NOMO-1 (cell line): ENCODE results near the gene PTPRN2.
"Not testable (repeated sequence)": the region's sequence is repeated elsewhere in the genome, so short reads cannot be mapped to it uniquely, and the experiment has no call there.

Source experiments
- DNase-seq, 2 experiments: peaks; one replicate each; lab custom pipeline; 2025; ENCODE audit not compliant: unreplicated experiment in 2 of 2; lab: John Stamatoyannopoulos, UW

PTPRN2 gene

DNA sequence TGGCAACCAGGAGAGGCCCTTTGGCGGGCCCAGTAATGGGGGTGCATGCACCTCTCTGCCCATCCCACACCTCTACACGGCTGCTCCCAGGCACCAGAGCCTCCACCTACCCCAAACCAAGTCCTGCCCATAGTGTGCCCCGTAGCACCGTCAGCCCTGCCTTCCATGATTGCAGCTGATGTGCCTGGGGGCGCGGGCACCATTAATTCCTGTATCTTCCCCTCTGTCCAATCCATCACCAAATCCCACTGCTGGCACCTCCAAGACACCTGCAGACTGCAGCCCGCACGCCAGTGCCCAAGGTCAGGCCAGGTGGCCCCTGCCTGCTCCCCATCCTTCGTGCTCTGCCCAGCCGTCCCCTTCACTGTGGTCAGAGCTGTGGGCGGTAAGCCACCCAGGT, 533.0 kb downstream of the PTPRN2 start:
- no peak for DNase-seq

DNA sequence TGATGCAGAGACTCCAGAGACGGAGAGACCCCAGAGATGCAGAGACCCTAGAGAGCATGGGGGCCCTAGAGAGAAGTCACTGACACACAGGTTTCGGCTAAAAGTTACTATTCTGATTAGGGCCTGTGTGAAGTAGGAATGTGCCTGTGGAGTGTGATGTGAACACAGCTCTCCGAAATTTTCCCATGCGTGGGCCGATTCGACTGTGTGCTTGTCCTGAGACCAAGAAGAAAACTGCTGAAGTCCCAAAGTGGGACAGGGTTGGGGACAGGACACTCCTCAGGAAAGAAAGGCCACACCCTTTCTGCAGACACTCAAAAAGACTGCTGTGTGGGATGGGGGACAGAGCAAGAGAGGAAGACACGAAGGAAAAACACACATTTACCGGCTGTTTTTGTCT, 533.5 kb downstream of the PTPRN2 start:
- no peak for DNase-seq

DNA sequence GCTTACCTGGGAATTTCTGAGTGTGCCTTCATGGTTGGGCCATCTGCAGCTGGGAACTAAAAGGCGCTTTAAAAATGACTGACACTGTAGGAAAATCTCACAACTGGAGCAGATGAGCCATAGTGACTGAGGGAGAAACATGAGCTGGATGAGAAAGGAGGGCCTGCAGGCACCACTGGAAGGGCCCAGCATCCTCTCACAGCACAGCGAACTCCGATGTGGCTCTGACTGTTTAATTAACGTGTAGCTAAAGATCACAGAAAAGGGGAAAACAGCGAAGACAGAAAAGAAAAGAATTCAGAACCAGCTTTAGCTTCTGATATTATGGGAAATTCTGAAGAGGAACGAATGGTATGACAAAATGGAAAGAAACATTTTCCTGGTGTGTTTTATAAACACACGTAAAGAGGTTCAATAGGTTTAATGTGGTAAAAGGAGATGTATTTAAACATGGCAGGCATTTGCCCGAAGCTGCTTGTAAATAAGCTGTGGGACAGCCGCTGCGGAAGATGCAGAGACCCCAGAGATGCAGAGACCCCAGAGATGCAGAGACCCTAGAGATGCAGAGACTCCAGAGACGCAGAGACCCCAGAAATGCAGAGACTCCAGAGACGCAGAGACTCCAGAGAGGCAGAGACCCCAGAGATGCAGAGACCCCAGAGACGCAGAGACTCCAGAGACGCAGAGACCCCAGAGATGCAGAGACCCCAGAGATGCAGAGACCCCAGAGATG, 534.3 kb downstream of the PTPRN2 start:
- no peak for DNase-seq

DNA sequence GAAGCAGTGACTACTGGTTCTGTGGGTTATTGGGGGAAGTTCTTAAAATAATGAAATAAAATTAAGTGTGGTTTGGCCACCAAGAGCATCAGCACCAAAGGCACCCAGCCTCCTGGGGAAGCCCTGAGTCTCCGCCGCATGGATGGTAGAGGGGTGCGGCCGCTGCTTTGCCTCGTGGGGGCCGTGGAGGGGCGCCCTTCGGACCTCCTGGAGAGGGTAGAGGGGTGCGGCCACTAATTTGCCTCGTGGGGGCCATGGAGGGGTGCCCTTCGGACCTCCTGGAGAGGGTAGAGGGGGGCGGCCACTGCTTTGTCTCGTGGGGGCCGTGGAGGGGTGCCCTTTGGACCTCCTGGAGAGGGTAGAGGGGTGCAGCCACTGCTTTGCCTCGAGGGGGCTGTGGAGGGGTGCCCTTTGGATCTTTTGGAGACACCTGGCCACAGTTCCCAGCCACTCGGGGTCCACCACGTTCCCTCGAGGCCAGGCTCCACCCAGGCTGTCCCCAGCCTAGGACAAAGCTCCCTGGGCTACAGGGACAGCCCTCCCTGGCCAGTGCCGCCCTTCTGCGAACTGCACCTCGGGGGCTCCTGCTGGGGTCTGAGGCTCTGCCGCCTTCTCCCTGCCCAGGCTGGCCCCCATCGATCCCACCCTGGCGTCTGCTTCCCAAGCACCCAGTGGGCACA, 535.1 kb downstream of the PTPRN2 start:
- DNase-seq = no peak

DNA sequence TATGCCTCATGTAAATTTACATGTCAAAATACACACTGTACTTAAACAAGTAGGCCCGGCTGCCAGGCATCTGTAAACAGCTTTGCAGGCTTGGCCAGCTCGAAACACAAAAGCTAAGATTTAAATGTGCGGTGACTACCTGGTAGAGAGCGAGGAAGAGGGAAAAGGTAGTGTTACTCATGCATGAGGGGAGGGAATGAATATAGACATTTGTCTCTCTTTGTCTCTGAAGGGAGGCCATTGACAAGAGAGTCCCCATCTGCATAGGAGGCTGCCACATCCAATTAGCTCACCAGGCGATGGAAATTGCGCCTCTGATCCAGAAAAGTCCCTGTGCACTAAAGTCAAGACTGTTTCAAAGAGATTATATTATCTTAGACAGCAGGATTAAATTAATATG, 535.8 kb downstream of the PTPRN2 start:
- no peak for DNase-seq

DNA sequence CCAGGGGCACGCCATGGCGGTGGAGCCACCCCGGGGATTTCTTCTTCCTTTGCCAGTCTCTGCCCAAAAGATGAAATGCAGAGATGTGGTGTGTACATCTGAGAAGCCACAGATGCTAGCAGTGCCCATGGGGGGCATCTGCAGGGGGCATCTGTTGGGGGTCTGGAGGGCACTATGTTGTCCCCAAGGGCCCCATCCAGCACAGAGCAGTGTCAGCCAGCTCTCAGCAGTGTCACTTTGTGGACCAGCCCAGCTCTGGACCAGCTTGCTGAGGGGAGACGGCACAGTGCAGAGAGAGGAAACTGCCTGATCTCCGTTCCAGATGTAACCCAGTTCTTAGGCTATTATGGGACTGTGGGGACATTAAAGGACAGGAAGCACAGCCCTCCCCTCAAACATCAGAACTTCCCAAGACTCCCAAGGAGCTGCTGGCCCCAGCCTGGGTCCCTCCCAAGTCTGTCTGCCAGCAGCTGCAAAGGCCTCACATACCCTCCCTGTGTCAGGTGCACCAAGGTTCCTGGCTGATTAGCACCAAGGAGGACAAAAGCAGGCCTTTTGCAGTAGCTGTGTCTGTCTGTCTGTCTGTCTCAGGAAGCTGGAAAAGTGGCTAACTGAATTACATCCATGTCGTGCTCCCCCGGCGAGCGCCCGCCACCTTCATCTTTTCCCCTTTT, 536.5 kb downstream of the PTPRN2 start:
- no peak for DNase-seq

DNA sequence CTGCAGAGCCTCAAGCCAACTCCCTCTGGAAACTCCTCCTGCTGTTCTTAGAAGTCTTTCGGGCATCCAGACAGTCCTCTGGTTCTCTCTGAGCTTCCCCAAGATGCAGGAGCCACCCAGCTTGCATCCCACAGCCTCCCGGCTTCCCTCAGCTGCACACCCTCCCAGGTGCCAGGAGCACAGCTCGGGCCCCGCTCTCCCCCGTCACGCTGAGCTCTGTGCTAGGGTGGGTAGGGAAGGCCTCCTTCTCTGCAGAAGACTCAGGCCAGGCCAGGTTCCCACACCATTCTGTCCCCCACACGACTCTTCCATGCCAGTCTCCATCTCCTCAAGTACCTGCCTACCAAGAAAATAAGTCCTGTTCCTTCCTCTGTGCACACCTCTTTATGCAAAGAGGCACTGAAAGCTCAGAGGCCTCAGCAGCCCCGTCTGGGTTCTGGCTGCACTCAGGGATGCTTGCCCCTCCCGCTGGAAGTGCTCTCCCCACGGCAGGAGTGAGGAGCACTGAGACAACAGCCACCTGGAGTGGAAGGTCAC, 537.1 kb downstream of the PTPRN2 start:
- no peak for DNase-seq

DNA sequence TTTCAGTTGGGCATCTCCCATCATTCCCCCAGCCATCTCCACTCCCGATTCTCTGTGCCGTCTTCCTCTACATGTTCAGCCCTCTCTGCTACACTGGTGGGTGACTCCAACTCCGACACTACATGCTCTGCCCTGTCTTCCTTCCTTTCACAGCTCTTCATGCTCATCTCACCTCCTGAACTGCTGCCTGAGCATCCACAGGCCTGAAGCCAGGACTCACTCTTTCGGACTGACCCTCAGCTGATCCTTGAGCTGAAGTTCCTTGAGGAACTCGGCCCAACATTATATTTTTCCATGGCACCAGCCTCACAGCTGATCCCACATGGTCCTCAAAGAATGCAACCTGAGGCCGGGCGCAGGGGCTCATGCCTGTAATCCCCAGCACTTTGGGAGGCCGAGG, 538.4 kb downstream of the PTPRN2 start:
- no peak for DNase-seq

DNA sequence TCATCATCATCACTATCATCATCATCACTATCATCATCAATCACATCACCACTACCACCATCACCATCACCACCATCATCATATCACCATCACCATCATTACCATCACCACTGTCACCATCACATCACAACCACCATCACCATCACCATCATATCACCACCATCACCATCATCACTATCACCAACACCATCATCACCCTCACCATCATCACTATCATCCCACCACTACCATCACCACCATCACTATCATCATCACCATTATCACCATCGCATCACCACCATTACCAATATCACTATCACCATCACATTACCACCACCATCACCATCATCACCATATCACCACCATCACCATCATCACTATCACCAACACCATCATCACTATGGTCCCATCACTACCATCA, 539.1 kb downstream of the PTPRN2 start:
- DNase-seq = no peak

DNA sequence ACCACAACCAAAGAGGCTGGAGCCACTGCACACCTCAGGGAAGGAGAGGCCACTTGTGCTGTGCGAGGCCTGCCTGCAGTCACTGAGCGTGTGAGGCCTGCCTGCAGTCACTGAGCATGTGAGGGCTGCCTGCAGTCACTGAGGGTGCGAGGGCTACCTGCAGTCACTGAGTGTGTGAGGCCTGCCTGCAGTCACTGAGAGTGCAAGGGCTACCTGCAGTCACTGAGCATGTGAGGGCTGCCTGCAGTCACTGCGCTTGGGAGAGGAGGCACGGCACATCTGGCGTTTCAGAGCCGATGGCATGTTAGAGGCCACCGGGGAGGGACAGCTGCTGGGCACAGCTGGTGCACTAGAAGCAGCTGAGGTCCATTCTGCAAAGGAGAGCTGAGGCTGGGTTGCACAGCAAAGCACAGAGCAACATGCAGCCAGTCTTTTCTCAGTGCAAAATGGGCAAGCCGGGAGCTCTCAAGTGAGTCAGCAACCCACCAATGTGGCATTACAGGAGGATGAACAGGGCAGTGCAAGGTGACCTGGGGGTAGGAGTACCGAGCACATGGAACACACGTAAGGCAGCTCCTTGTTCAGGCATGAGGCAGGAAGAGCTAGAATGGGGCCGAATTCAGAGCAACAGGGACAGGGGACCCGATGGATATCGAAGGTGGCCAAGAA, 540.1 kb downstream of the PTPRN2 start:
- DNase-seq = no peak

DNA sequence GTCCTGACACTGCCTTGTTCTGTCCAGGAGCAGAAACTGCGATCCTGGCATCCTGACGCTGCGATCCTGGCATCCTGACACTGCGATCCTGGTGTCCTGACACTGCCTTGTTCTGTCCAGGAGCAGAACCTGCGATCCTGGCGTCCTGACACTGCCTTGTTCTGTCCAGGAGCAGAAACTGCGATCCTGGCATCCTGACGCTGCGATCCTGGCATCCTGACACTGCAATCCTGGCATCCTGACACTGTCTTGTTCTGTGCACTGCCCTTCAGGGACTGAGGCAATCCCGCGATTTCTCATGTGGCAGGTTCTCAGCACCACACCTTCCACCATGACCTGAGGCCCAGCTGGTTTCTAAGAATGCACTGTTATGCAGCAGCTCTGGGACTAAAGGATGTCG, 541.4 kb downstream of the PTPRN2 start:
- not testable (repeated sequence) for DNase-seq

DNA sequence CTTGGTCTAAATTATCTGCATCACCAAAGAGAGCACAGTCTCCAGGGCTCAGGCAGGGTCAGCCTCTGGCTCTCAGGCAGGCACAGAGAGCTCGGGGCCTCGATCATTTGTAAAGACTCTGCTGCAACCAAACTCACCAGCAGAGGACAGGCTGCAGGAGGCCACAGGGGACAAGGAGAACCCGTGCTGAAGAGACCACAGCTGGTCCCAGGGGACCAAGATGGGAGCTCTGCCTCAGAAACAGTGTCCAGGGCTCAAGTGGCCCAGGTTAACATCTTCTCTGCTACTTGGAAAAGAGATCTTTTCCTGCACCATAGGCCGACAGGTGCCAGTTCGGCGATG, 543.2 kb downstream of the PTPRN2 start:
- no peak for DNase-seq

DNA sequence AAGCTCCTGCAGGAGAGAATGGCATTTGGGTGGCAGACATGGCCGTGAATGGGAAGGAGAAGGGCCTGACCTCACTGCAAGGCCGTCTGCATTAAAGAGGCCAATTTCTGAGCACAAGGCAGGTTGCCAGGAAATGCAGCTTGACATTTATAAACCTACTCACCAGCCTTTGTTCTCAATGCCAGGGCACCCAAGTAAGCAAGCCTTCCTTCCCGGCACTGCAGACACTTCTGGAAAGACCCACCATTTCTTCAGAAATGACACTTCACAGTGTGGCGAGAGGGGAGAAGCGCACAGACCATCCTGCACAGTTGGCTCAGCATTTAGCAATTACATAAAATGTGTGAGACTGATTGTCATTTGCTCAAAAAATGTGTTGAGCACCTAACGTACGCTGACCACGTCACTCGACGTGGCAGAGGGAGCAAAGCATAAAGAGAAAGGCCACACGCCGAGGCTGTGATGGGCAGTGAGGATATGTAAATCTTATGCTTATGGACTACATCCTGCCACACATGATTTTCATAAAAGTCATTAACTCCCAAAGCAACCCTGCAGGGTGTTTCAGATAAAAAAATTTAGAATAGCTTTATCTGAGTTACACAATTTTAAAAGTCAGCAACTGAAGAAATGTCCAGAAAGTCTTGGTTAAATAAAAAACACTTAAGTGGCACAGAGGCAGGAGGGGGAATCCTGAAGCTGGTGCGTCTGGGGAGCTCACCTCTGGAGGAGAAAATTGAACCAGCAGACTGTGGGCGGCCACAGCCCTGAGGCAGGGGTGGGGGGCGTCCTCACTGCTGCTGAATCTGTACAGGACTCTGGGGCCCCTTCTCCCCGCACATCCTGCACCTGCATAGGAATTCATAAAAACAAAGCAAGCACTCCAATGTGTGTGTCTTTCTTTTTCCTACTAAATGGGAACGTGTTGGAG, 543.8 kb downstream of the PTPRN2 start:
- no peak for DNase-seq

DNA sequence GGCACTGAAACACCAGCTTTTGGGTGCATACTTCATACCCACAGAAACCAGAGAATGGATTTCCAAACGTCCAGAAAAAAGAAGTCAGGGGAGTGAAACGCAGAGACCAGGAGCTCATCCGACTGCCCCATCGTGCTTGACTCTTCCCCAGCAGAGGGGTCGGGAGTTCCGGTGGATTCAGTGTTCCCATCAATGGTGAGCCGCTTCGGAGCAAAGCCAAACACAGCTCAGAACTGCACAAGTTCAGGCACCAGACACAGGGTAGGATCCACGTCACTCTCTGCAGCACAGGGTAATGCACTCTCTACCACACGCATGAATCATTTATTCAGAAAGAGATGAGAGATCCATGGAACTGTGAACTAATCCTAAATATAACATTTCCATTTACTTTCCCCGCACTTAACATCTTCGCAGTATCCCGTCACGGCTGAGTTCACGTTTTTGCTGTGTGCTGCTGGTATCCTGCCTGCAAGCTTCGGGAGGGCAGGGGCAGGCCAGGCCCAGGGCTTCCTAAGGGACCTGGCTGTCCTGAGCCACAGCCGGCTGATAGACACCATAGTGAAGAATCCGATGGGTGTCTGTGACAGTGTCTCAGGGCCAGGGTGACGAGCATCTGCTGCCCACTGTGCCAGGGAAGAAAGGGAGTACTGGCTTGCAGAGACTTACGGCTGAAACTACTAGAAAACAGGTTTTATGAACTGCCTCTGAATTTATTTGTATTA, 545.3 kb downstream of the PTPRN2 start:
- DNase-seq = no peak

DNA sequence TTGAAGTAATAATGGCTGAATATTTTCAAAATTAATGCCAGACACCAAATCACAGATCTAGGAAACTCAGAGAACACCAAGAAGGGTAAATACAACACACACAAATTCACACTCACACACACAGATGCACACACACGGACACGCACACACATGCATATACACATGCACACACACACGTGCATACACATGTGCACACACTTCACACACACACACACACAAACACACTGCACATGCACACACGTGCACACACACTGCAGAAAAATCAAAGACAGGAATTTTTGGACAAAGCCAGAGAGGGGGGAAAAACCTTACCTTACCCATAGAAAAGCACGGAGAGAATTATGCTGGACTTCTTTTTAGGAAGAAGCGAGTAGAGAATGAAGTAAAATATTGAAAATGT, 547.4 kb downstream of the PTPRN2 start:
- no peak for DNase-seq

DNA sequence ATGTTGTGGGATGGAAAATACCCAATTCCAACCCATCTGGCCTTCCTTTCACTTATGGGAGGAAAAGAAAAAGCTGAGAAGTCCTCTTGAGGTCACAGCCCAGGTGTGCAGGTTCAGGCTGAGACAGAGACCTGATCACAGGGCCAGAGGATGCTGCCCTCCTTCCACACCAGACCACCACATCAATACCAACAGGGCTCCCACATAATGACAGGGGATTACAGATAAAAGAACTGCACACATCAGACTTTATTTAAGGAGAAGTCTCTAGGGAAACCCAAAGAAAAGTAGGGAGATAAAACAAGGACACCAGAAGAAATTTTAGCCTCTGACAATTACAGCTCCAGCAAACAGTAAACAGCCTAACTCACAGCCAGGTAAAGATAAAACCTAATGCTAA, 548.4 kb downstream of the PTPRN2 start:
- DNase-seq = no peak

DNA sequence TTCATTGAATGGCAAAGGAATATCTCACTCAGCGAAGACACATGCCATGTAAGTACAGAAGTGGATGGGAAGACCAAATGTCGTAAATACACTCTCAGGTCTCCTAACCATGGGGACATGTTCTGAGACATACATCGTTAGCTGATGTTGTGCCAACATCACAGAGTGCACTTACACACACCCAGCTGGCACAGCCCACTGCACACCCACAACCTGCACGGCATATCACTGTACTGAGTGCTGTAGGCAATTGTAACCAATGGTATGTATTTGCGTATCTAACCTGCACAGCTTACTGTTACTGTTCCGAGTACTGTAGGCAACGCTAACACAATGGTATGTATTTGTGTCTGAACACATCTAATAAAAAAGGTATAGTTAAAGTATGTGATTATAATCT, 550.4 kb downstream of the PTPRN2 start:
- no peak for DNase-seq

DNA sequence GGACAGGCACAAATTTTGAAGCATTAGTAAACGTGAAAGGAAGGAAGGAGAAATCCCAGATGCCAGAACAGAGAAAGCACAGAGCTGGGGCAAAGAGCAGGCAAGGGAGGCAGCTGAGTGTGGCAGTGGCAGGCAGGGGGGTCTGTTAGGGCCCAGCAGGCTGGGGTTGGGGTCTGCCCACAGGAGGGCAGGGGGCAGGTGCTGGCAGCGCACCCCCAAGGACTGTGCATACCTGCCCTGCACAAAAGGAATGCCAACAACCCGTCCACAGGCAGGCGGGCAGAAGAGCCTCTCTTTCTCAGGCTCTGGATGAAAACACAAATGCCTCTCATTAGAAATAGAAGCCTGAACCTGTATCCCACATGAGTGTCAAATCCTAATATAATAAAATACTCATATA, 552.3 kb downstream of the PTPRN2 start:
- DNase-seq = no peak

DNA sequence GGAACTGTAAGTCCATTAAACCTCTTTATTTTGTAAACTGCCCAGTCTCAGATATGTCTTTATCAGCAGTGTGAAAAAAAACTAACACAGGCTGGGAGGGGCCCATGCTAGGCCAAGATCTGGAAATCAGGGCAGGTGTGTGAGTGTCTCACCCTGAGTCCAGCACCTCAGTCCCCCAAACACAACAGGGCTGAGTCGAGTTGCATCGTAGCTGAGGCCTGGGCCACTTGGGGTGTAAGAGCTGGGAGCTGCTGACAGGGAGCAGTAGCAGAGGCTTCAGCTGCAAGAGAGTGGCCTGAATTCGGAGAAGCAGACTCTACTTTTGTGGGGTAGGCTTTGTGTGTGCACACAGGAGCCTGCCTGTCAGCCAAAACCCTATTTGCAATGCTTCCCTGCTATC, 553.1 kb downstream of the PTPRN2 start:
- no peak for DNase-seq

DNA sequence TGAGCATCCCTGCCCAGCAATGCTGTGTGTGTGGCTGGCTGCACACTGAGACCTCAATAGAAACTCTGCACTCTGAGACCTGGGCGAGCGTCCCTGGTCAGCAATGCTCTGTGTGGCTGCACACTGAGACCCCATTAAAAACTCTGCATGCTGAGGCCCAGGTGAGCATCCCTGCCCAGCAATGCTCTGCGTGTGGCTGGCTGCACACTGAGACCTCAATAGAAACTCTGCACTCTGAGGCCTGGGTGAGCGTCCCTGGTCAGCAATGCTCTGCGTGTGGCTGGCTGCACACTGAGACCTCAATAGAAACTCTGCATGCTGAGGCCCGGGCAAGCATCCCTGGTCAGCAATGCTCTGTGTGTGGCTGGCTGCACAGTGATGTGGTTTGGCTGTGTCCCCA, 553.7 kb downstream of the PTPRN2 start:
- not testable (repeated sequence) for DNase-seq
